ENCODE results near the gene IFI6. TPM values are rescaled to one million over a fixed set of nuclear protein-coding genes. Genes with fewer than 3 reads are reported as not detected.
A peak's percentile ranks its signal among the peaks of the same experiment; 100 is the strongest.
"Not testable (repeated sequence)": the region's sequence is repeated elsewhere in the genome, so short reads cannot be mapped to it uniquely, and the experiment has no call there.

Gene IFI6
- total RNA-seq, 4 donors from 2014 or later = 120 to 174 (median 150) TPM

DNA sequence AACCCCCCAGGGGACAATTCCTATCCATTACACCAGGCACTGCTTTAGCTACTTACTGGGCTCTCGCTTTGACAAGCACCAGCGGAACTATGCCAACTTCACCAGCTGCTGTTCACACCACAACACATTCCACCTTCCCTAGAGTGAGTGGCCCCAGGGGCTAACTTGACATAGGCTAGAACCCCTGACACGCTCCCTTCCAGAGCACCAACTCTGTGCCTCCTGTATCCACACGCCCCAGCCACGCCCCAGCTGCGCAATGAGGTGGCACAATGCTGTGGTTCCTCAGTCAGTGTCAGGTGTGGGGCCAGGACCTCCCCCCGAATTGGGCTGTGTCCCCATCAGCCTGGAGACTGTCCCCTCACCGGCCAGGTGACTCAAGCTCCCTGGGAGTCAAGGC is 25.3 kb downstream of the IFI6 start:
- 64 to 86% methylated on average over 3 to 8 of the region's 8 CpGs for WGBS, 2 donors
- TF ChIP-seq POLR2A (IDR thresholded peaks at IDR 0.05) = no peak
- H3K27ac ChIP-seq = no peak overlapping the region
- no peaks in the 10 kb centered on the region for H3K9me3 ChIP-seq
- no peaks in the 10 kb centered on the region for H3K27me3 ChIP-seq
- H3K36me3 ChIP-seq = no peaks in the 10 kb centered on the region
- no peak for DNase-seq
- no peak overlapping the region for H3K4me3 ChIP-seq (replicated peaks in 1 of 3)
- intact Hi-C loops (cut with DNase I) = no loop called here
- H3K4me1 ChIP-seq = peaks cover 0 to 4% of the 10 kb centered on the region in 2 donors

GRCh38 chr1:27645071-27645415 is 26.9 kb downstream of the IFI6 start:
- no peak for DNase-seq
- no peaks in the 10 kb centered on the region for H3K9me3 ChIP-seq
- intact Hi-C loops (cut with DNase I) = no loop called here

GRCh38 chr1:27644369-27645070 is 27.5 kb downstream of the IFI6 start:
- WGBS, 2 donors = 87 to 93% methylated on average over 4 to 5 of the region's 5 CpGs
- peaks cover 0 to 4% of the 10 kb centered on the region in 2 donors for H3K4me1 ChIP-seq
- intact Hi-C loops (cut with DNase I) = no loop called here

More at GRCh38 chr1:27645071-27645415, 26.9 kb downstream of the IFI6 start:
- H3K36me3 ChIP-seq = no peaks in the 10 kb centered on the region
- H3K4me1 ChIP-seq = peaks cover 0 to 4% of the 10 kb centered on the region in 2 donors
- WGBS, 2 donors = 90 to 97% methylated on average over 3 to 4 of the region's 4 CpGs
- no peak for TF ChIP-seq POLR2A (IDR thresholded peaks at IDR 0.05)
- TF ChIP-seq, protein P1, sequence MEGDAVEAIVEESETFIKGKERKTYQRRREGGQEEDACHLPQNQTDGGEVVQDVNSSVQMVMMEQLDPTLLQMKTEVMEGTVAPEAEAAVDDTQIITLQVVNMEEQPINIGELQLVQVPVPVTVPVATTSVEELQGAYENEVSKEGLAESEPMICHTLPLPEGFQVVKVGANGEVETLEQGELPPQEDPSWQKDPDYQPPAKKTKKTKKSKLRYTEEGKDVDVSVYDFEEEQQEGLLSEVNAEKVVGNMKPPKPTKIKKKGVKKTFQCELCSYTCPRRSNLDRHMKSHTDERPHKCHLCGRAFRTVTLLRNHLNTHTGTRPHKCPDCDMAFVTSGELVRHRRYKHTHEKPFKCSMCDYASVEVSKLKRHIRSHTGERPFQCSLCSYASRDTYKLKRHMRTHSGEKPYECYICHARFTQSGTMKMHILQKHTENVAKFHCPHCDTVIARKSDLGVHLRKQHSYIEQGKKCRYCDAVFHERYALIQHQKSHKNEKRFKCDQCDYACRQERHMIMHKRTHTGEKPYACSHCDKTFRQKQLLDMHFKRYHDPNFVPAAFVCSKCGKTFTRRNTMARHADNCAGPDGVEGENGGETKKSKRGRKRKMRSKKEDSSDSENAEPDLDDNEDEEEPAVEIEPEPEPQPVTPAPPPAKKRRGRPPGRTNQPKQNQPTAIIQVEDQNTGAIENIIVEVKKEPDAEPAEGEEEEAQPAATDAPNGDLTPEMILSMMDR (IDR thresholded peaks at IDR 0.05) = no peak
- H3K4me3 ChIP-seq (replicated peaks in 1 of 3) = no peak overlapping the region
- no peaks in the 10 kb centered on the region for H3K27me3 ChIP-seq
- no peak overlapping the region for H3K27ac ChIP-seq

DNA sequence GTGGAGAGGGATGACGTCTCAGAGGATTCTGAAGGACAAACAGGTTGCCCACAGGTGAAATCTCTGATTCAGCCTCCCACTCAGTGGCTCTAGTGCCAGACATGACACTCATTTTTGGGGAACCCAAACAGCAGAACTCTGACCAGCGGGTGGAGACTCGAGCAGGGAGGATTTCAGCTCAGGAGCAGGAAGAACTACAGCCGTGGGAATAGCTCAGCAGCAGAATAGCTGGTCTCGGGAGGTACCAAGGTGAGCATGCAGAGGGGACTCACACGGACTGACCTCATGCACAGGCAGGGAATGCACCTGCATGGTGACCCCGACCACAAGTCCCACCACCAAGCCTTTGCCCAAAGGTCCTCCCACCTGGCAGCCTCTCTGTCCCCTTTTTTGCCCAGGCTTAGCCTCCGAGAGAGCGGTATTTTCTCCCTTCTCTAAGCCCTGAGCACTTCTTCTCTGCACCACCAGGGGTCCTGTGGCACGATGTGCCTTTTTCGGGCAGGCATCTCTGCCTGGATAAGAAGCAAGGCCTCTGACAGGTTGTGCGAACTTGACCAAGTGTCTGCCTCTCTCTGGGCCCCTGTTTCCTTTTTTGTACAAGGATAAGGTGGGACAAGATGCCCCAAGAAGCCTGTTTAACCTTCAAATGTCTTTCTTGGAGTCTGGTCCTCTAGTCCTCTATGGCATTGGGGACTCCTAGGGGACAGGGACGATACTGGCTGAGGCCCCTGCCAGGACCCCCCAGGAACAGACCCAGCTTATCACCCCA is 28.2 kb downstream of the IFI6 start:
- H3K27me3 ChIP-seq = no peaks in the 10 kb centered on the region
- WGBS, 2 donors = 36 to 41% methylated on average over 13 of the region's 13 CpGs
- intact Hi-C loops (cut with DNase I) = no loop called here
- peak; percentile 52 to 54 for DNase-seq
- no peak overlapping the region for H3K27ac ChIP-seq
- H3K36me3 ChIP-seq = no peaks in the 10 kb centered on the region
- H3K9me3 ChIP-seq = no peaks in the 10 kb centered on the region
- peaks cover 0 to 4% of the 10 kb centered on the region in 2 donors for H3K4me1 ChIP-seq
- H3K4me3 ChIP-seq (replicated peaks in 1 of 3) = no peak overlapping the region
- TF ChIP-seq POLR2A (IDR thresholded peaks at IDR 0.05) = no peak
- TF ChIP-seq, protein P1 (IDR thresholded peaks at IDR 0.05) = peak; percentile 37 to 79 (median 56)

More at GRCh38 chr1:27644369-27645070, 27.5 kb downstream of the IFI6 start:
- Histone ChIP-seq H3K9me3 (no peaks in the 10 kb centered on the region), H3K36me3 (no peaks in the 10 kb centered on the region), H3K27ac (no peak overlapping the region), H3K4me3 (replicated peaks in 1 of 3) (no peak overlapping the region), H3K27me3 (no peaks in the 10 kb centered on the region)
- no peak for DNase-seq
- no peak for TF ChIP-seq POLR2A (IDR thresholded peaks at IDR 0.05)
- TF ChIP-seq, protein P1 (IDR thresholded peaks at IDR 0.05) = no peak

- DNase-seq; H3K4me3 ChIP-seq (replicated peaks in 1 of 3); H3K4me1 ChIP-seq; H3K27me3 ChIP-seq; H3K36me3 ChIP-seq; H3K9me3 ChIP-seq; H3K27ac ChIP-seq; intact Hi-C loops (cut with DNase I): not testable (repeated sequence)
- 84 to 90% methylated on average over 9 of the region's 9 CpGs for WGBS, 2 donors
Observed at GRCh38 chr1:27640514-27640913, 31.5 kb downstream of the IFI6 start.

- peaks cover 6% of the 10 kb centered on the region for H3K27me3 ChIP-seq
- TF ChIP-seq POLR2A (IDR thresholded peaks at IDR 0.05) = no peak
- TF ChIP-seq, protein P1 (IDR thresholded peaks at IDR 0.05) = no peak
- no peak overlapping the region for H3K27ac ChIP-seq
- no peaks in the 10 kb centered on the region for H3K36me3 ChIP-seq
- H3K4me1 ChIP-seq = peaks cover 10 to 16% of the 10 kb centered on the region in 2 donors
- WGBS, 2 donors = 100% methylated on average over 2 of the region's 2 CpGs
- H3K4me3 ChIP-seq (replicated peaks in 1 of 3) = no peak overlapping the region
- no peak for DNase-seq
- intact Hi-C loops (cut with DNase I) = no loop called here
- H3K9me3 ChIP-seq = no peaks in the 10 kb centered on the region
Observed at GRCh38 chr1:27638805-27639204, 33.2 kb downstream of the IFI6 start.

All from thyroid gland (tissue), 4 donors.